Fibroblast of lung (primary cell): ENCODE measurements around the gene COL19A1.

Source experiments
- EZH2 ChIP-seq: IDR thresholded peaks from 2 replicates; pipeline ENCODE4 v1.5.1; 2012; ENCODE audit warnings: low read length, control low read depth, mild to moderate bottlenecking; ENCODE audit errors: missing control alignments
- TF ChIP-seq, protein P1 (sequence below), 2 donors: IDR thresholded peaks in 1 of 2; conservative IDR thresholded peaks in 1 of 2; 1 replicate in 1 of 2; 2 replicates in 1 of 2; pipeline ENCODE4 v1.5.1; 2011 to 2012; ENCODE audit warnings: low read length in 2 of 2, control low read depth in 1 of 2, inconsistent platforms in 1 of 2, low read depth in 1 of 2, mild to moderate bottlenecking in 1 of 2

DNA sequence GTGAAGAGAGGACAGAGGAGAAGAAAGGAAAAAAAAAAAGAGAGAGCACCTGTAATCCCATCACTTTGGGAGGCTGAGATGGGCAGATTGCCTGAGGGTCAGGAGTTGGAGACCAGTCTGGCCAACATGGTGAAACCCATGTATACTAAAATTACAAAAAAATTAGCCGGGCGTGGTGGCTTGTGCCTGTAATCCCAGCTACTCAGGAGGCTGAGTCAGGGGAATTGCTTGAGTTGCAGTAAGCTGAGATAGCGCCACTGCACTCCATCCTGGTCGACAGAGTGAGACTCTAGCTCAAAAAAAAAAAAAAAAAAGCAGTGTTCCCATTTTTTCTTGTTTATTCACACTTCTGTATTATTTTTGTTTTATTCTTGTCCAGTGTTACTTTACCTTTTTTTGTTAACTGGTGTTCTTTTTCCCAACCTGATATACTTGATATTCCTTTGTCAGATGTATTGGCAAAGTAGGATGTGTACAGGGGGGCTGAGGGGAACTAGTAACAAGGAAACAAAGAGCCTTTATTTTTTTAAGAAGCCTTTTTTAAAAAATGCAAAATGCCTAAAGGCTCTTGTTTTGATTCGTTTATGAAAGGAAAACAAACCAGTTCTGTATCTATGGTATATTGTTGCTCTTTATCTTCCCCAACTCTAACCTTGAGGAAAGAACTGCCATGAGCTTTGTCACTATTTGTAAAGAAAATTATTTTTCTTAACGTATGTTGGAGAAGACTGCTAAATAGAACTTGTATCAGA is 22.3 kb downstream of the COL19A1 start:
- no peak for TF ChIP-seq EZH2
- TF ChIP-seq, protein P1, sequence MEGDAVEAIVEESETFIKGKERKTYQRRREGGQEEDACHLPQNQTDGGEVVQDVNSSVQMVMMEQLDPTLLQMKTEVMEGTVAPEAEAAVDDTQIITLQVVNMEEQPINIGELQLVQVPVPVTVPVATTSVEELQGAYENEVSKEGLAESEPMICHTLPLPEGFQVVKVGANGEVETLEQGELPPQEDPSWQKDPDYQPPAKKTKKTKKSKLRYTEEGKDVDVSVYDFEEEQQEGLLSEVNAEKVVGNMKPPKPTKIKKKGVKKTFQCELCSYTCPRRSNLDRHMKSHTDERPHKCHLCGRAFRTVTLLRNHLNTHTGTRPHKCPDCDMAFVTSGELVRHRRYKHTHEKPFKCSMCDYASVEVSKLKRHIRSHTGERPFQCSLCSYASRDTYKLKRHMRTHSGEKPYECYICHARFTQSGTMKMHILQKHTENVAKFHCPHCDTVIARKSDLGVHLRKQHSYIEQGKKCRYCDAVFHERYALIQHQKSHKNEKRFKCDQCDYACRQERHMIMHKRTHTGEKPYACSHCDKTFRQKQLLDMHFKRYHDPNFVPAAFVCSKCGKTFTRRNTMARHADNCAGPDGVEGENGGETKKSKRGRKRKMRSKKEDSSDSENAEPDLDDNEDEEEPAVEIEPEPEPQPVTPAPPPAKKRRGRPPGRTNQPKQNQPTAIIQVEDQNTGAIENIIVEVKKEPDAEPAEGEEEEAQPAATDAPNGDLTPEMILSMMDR (conservative IDR thresholded peaks at IDR 0.05 in 1 of 2, IDR thresholded peaks at IDR 0.05 in 1 of 2; ENCODE audit: low read depth in 1 of 2, low read length in 2 of 2), result no peak
